ENCODE results near the gene NEURL3.

DNA sequence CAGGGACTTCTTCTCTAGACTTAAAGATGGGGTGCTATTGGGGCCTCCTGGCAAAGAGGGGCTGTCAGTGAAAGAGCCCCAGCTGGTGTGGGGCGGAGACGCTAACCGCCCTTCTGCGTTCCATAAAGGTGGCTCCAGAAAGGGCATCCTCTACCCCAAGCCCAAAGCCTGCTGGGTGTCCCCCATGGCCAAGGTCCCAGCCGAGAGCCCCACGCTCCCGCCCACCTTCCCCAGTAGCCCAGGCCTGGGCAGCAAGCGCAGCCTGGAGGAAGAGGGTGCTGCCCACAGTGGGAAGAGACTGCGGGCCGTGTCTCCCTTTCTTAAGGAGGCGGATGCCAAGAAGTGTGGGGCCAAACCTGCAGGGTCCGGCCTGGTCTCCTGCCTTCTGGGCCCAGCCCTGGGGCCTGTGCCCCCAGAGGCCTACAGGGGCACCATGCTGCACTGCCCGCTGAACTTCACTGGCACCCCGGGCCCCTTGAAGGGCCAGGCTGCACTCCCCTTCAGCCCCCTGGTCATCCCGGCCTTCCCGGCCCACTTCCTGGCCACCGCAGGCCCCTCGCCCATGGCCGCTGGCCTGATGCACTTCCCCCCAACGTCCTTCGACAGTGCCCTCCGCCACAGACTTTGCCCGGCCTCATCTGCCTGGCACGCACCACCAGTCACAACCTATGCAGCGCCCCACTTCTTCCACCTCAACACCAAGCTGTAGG is 46.6 kb upstream of the NEURL3 start:
- TF ChIP-seq, protein P1, sequence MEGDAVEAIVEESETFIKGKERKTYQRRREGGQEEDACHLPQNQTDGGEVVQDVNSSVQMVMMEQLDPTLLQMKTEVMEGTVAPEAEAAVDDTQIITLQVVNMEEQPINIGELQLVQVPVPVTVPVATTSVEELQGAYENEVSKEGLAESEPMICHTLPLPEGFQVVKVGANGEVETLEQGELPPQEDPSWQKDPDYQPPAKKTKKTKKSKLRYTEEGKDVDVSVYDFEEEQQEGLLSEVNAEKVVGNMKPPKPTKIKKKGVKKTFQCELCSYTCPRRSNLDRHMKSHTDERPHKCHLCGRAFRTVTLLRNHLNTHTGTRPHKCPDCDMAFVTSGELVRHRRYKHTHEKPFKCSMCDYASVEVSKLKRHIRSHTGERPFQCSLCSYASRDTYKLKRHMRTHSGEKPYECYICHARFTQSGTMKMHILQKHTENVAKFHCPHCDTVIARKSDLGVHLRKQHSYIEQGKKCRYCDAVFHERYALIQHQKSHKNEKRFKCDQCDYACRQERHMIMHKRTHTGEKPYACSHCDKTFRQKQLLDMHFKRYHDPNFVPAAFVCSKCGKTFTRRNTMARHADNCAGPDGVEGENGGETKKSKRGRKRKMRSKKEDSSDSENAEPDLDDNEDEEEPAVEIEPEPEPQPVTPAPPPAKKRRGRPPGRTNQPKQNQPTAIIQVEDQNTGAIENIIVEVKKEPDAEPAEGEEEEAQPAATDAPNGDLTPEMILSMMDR (IDR thresholded peaks at IDR 0.05; ENCODE audit: insufficient read depth, low read length) = no peak
- no peak for TF ChIP-seq SPI1 (IDR thresholded peaks at IDR 0.05; ENCODE audit: borderline replicate concordance, low read depth)
- TF ChIP-seq, protein P2, sequence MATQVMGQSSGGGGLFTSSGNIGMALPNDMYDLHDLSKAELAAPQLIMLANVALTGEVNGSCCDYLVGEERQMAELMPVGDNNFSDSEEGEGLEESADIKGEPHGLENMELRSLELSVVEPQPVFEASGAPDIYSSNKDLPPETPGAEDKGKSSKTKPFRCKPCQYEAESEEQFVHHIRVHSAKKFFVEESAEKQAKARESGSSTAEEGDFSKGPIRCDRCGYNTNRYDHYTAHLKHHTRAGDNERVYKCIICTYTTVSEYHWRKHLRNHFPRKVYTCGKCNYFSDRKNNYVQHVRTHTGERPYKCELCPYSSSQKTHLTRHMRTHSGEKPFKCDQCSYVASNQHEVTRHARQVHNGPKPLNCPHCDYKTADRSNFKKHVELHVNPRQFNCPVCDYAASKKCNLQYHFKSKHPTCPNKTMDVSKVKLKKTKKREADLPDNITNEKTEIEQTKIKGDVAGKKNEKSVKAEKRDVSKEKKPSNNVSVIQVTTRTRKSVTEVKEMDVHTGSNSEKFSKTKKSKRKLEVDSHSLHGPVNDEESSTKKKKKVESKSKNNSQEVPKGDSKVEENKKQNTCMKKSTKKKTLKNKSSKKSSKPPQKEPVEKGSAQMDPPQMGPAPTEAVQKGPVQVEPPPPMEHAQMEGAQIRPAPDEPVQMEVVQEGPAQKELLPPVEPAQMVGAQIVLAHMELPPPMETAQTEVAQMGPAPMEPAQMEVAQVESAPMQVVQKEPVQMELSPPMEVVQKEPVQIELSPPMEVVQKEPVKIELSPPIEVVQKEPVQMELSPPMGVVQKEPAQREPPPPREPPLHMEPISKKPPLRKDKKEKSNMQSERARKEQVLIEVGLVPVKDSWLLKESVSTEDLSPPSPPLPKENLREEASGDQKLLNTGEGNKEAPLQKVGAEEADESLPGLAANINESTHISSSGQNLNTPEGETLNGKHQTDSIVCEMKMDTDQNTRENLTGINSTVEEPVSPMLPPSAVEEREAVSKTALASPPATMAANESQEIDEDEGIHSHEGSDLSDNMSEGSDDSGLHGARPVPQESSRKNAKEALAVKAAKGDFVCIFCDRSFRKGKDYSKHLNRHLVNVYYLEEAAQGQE (IDR thresholded peaks at IDR 0.05; ENCODE audit: insufficient replicate concordance, low read depth) = no peak
- TF ChIP-seq GABPA (IDR thresholded peaks at IDR 0.05; ENCODE audit: low read depth) = no peak

Data from HL-60 (cell line).